BE2C (cell line): ENCODE measurements around the gene KNL1.

Experiments
- DNase-seq: peaks from one replicate; pipeline ENCODE4 v3.0.0-alpha.2; 2020
- H3K27me3 ChIP-seq: fragments of 250-450 bp; sonication (Bioruptor Pico); 2 replicates; pipeline ENCODE4 v1.5.1; 2020; ENCODE audit warnings: mild to moderate bottlenecking
- H3K36me3 ChIP-seq: fragments of 250-450 bp; sonication (Bioruptor Pico); 2 replicates; pipeline ENCODE4 v1.5.1; 2020; ENCODE audit warnings: mild to moderate bottlenecking
- H3K4me1 ChIP-seq: fragments of 250-450 bp; sonication (Bioruptor Pico); 2 replicates; pipeline ENCODE4 v1.5.1; 2020
- H3K4me3 ChIP-seq: 2 replicates; pipeline ENCODE4 v1.5.1; 2011; ENCODE audit warnings: low read depth, low read length
- H3K9me3 ChIP-seq: fragments of 250-450 bp; sonication (Bioruptor Pico); 2 replicates; pipeline ENCODE4 v1.5.1; 2020
- CTCF ChIP-seq: IDR thresholded peaks from 2 replicates; pipeline ENCODE4 v1.5.1; 2012; ENCODE audit warnings: mild to moderate bottlenecking, low read depth, low read length

Gene KNL1

GRCh38 chr15:40696228-40696627, 102.2 kb downstream of the KNL1 start:
- no peak for DNase-seq
- Histone ChIP-seq H3K36me3 (peaks cover 21% of the 10 kb centered on the region), H3K27me3 (no peaks in the 10 kb centered on the region), H3K4me1 (no peaks in the 10 kb centered on the region), H3K4me3 (peak overlapping the region; percentile 98), H3K9me3 (no peaks in the 10 kb centered on the region)
- TF ChIP-seq CTCF: no peak

GRCh38 chr15:40697916-40698315, 103.9 kb downstream of the KNL1 start:
- DNase-seq: no peak
- peaks cover 36% of the 10 kb centered on the region for H3K36me3 ChIP-seq
- no peaks in the 10 kb centered on the region for H3K4me1 ChIP-seq
- no peaks in the 10 kb centered on the region for H3K9me3 ChIP-seq
- H3K4me3 ChIP-seq: no peak overlapping the region
- TF ChIP-seq CTCF: no peak
- H3K27me3 ChIP-seq: no peaks in the 10 kb centered on the region

GRCh38 chr15:40702077-40702476, 108.0 kb downstream of the KNL1 start:
- H3K4me3 ChIP-seq: no peak overlapping the region
- peak; percentile 33 for TF ChIP-seq CTCF
- H3K27me3 ChIP-seq: no peaks in the 10 kb centered on the region
- H3K36me3 ChIP-seq: peaks cover 48% of the 10 kb centered on the region
- DNase-seq: no peak
- no peaks in the 10 kb centered on the region for H3K9me3 ChIP-seq
- H3K4me1 ChIP-seq: no peaks in the 10 kb centered on the region

GRCh38 chr15:40706121-40706520, 112.1 kb downstream of the KNL1 start:
- Histone ChIP-seq H3K9me3 (no peaks in the 10 kb centered on the region), H3K36me3 (peaks cover 49% of the 10 kb centered on the region), H3K4me3 (no peak overlapping the region), H3K4me1 (no peaks in the 10 kb centered on the region), H3K27me3 (no peaks in the 10 kb centered on the region)
- no peak for TF ChIP-seq CTCF
- DNase-seq: no peak
